ENCODE results near the gene PRR5L.

GRCh38 chr11:36454551-36454940, 158.5 kb downstream of the PRR5L start:
- no peak for TF ChIP-seq CTCF (conservative IDR thresholded peaks at IDR 0.05 in 1 of 2, IDR thresholded peaks at IDR 0.05 in 1 of 2; ENCODE audit: extremely low read depth in 1 of 2, insufficient read depth in 1 of 2, low read depth in 1 of 2, low read length in 2 of 2)
- TF ChIP-seq EZH2 (IDR thresholded peaks at IDR 0.05; ENCODE audit: borderline replicate concordance, low read length) = no peak

Measured in mammary epithelial cell (primary cell).